K562 (cell line): Measurements from ENCODE around the gene TRNP1. TPM values are rescaled to one million over a fixed set of nuclear protein-coding genes. Genes with fewer than 3 reads are reported as not detected.

ENCODE experiments used
- CBX5 ChIP-seq: IDR thresholded peaks from 2 replicates; pipeline ENCODE4 v1.6.1; 2014; ENCODE audit warnings: low read depth, borderline replicate concordance
- GATAD2B ChIP-seq: fragments of 450-650 bp; IDR thresholded peaks from 2 replicates; pipeline ENCODE4 v1.6.1; 2017; ENCODE audit warnings: mild to moderate bottlenecking, borderline replicate concordance
- HDAC1 ChIP-seq, 2 experiments: fragments of 450-650 bp; IDR thresholded peaks; 2 replicates each; pipeline ENCODE4 v1.6.1; 2016 to 2017; ENCODE audit warnings: inconsistent platforms in 1 of 2, mild to moderate bottlenecking in 1 of 2, moderate library complexity in 1 of 2
- JUND ChIP-seq, 2 experiments: IDR thresholded peaks; 2 replicates in 1 of 2; 3 replicates in 1 of 2; pipeline ENCODE4 v1.6.1; 2011; ENCODE audit warnings: borderline replicate concordance in 2 of 2, low read depth in 2 of 2, low read length in 2 of 2, improper control_type of control experiment in 1 of 2, missing biosample characterization in 1 of 2, missing genetic modification characterization in 1 of 2, missing genetic modification reagents in 1 of 2
- NFE2L1 ChIP-seq: fragments of 450-650 bp; IDR thresholded peaks from 2 replicates; pipeline ENCODE4 v1.6.1; 2016; ENCODE audit warnings: missing genetic modification characterization, low read depth, mild to moderate bottlenecking, missing compliant biosample characterization, moderate library complexity, borderline replicate concordance
- NFIC ChIP-seq: fragments of 450-650 bp; IDR thresholded peaks from 2 replicates; pipeline ENCODE4 v1.6.1; 2017; ENCODE audit warnings: mild to moderate bottlenecking, inconsistent platforms
- SMAD1 ChIP-seq: fragments of 150-350 bp; IDR thresholded peaks from 2 replicates; pipeline ENCODE4 v1.6.1; 2014; ENCODE audit warnings: low read length, low read depth; ENCODE audit not compliant: partially characterized antibody
- SPI1 ChIP-seq: IDR thresholded peaks from 2 replicates; pipeline ENCODE4 v1.6.1; 2011; ENCODE audit warnings: low read depth, low read length, control low read depth, borderline replicate concordance
- STAG1 ChIP-seq: sonication (generic); formaldehyde crosslinking; IDR thresholded peaks from 2 replicates; pipeline ENCODE4 v1.5.0; 2020; ENCODE audit warnings: missing genetic modification reagents, borderline replicate concordance
- STAT5B ChIP-seq: fragments of 250-450 bp; sonication (Bioruptor Pico); IDR thresholded peaks from 2 replicates; pipeline ENCODE4 v1.8.0; 2021; ENCODE audit warnings: mild to moderate bottlenecking, inconsistent platforms
- TAF9B ChIP-seq: fragments of 450-650 bp; IDR thresholded peaks from 2 replicates; pipeline ENCODE4 v1.6.1; 2018; ENCODE audit warnings: mild to moderate bottlenecking; ENCODE audit not compliant: partially characterized antibody
- TCFL5 ChIP-seq: fragments of 250-450 bp; sonication (Bioruptor Pico); conservative IDR thresholded peaks from 2 replicates; pipeline ENCODE4 v1.6.1; 2021; ENCODE audit warnings: mild to moderate bottlenecking, moderate library complexity, matching md5 sums
- TEAD1 ChIP-seq, 2 experiments: fragments of 450-650 bp in 1 of 2; sonication (generic) in 1 of 2; formaldehyde crosslinking; IDR thresholded peaks; 2 replicates each; pipeline versions ENCODE4 v1.4.0 to v1.8.0; 2020 to 2022; ENCODE audit warnings: mild to moderate bottlenecking in 2 of 2, missing genetic modification reagents in 1 of 2
- ZNF311 ChIP-seq: fragments of 250-450 bp; sonication (Bioruptor Pico); IDR thresholded peaks from 2 replicates; pipeline ENCODE4 v1.4.0; 2020; ENCODE audit warnings: mild to moderate bottlenecking, moderate library complexity
- ZNF41 ChIP-seq: fragments of 250-450 bp; sonication (Bioruptor Pico); conservative IDR thresholded peaks from 2 replicates; pipeline ENCODE4 v1.4.0; 2020; ENCODE audit warnings: mild to moderate bottlenecking
- ZNF431 ChIP-seq: sonication (generic); formaldehyde crosslinking; IDR thresholded peaks from 2 replicates; pipeline ENCODE4 v1.8.0; 2022; ENCODE audit warnings: mild to moderate bottlenecking, missing genetic modification reagents
- polyA plus RNA-seq, 8 experiments: library from polyadenylated mRNA; depleted of rRNA in 4 of 8; stranded (reverse) in 5 of 8; unstranded in 3 of 8; fragments of >200 nt; fragmentation: Nextera tagmentation in 2 of 8; fragmentation: Illumina TruSeq in 1 of 8; extraction: Ambion mirVana in 2 of 8; extraction: Trizol in 1 of 8; gene quantifications; 2 replicates each; pipeline versions ENCODE4 v1.2.1 to v1.2.3, GENCODE V29; 2011 to 2014; ENCODE audit warnings: inconsistent platforms in 1 of 8, missing spikeins in 1 of 8
- total RNA-seq, 7 experiments: library from RNA; depleted of rRNA in 6 of 7; stranded (reverse); fragments of >200 nt in 6 of 7; fragmentation: Illumina TruSeq in 2 of 7; extraction: Trizol in 2 of 7; gene quantifications; 2 replicates each; pipeline versions ENCODE4 v1.2.1 to v1.2.3, GENCODE V29; 2011 to 2021; ENCODE audit warnings: low replicate concordance in 1 of 7
- TF ChIP-seq, protein P1 (sequence below): sonication (generic); formaldehyde crosslinking; IDR thresholded peaks from 2 replicates; pipeline ENCODE4 v1.8.1; 2022; ENCODE audit warnings: missing genetic modification reagents
- TF ChIP-seq, protein P2 (sequence below): fragments of 450-650 bp; conservative IDR thresholded peaks from 2 replicates; pipeline ENCODE4 v1.6.1; 2016; ENCODE audit warnings: missing genetic modification characterization, low read depth, mild to moderate bottlenecking, control low read depth, missing compliant biosample characterization
- TF ChIP-seq, protein P3 (sequence below): fragments of 450-650 bp; IDR thresholded peaks from 2 replicates; pipeline ENCODE4 v1.6.1; 2018; ENCODE audit not compliant: partially characterized antibody

The TRNP1 gene
- total and polyA plus RNA-seq, 9 of the 15 experiments (the other 6 are each of a cell fraction or from before 2014, with no cell fraction given): 0.03 to 1.3 (median 0.95) TPM

DNA sequence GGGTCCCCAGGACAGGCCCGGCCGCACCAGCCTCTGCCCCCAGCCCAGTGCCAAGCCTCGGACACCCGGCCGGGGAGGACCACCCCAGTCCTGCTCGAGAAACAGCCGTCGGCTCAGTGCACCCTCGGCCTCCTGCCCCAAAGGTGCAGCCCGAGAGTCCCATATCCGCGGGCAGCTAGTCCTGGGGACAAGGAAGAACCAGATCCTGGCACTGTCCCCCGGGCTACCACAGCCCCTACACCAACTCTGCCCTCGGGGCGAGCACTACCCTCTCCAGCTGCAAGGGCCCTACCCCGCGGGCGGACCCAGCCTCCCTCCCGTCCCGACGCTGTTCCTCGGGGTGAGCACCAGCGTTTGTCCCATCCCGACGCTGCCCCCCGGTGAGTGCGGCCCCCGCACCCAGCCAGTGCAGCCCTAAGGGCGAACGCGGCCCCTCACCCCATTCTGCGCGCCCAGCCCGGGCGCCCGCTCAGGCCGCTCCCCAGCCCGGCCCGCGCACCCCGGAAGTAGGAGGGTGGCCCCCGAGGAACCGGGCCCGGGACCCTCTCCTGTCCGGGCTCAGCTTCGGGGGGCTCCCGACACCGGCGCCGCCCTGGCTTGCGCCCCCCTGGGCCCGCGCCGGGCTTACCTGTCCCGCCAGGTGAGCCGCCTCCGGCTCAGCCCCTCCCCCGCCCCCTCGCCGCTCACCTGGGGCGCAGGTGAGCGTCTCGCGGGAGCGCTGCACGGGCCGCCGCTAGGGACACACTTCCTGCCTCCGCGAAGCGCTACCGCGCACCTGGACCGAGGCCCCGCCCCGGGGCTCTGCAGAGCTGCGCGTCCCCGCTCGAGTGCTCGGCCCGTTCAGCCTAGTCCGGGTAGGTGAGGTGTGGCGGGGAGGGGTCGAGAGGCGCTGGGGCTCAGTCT is 33.5 kb upstream of the TRNP1 start, which contains the start of gene KDF1 (continued):
- no peak for TF ChIP-seq ZNF431 (CRISPR knock-in tag)
- TF ChIP-seq CBX5: no peak
- no peak for TF ChIP-seq TAF9B
- no peak for TF ChIP-seq ZNF311 (CRISPR knock-in tag)
- no peak for TF ChIP-seq NFE2L1
- no peak for TF ChIP-seq HDAC1 (IDR thresholded peaks at IDR 0.05)
- TF ChIP-seq, protein P1, sequence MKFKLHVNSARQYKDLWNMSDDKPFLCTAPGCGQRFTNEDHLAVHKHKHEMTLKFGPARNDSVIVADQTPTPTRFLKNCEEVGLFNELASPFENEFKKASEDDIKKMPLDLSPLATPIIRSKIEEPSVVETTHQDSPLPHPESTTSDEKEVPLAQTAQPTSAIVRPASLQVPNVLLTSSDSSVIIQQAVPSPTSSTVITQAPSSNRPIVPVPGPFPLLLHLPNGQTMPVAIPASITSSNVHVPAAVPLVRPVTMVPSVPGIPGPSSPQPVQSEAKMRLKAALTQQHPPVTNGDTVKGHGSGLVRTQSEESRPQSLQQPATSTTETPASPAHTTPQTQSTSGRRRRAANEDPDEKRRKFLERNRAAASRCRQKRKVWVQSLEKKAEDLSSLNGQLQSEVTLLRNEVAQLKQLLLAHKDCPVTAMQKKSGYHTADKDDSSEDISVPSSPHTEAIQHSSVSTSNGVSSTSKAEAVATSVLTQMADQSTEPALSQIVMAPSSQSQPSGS (CRISPR knock-in tag): no peak
- TF ChIP-seq JUND (IDR thresholded peaks at IDR 0.05; ENCODE audit: borderline replicate concordance, low read depth, low read length): no peak
- TF ChIP-seq JUND (tag; IDR thresholded peaks at IDR 0.05; ENCODE audit: borderline replicate concordance, low read depth, low read length): no peak; the same call in 2 of the 3 replicates
- TF ChIP-seq GATAD2B: no peak; the same call in 1 of the 2 replicates
- TF ChIP-seq TEAD1 (CRISPR knock-in tag; IDR thresholded peaks at IDR 0.05): peak in 1 of 2 experiments; percentile 21; a peak in 1 of 4 replicates
- TF ChIP-seq SMAD1: no peak
- peak; percentile 13; the same call in 1 of the 2 replicates for TF ChIP-seq STAG1 (CRISPR knock-in tag)
- no peak for TF ChIP-seq ZNF41 (CRISPR knock-in tag)
- TF ChIP-seq, protein P2, sequence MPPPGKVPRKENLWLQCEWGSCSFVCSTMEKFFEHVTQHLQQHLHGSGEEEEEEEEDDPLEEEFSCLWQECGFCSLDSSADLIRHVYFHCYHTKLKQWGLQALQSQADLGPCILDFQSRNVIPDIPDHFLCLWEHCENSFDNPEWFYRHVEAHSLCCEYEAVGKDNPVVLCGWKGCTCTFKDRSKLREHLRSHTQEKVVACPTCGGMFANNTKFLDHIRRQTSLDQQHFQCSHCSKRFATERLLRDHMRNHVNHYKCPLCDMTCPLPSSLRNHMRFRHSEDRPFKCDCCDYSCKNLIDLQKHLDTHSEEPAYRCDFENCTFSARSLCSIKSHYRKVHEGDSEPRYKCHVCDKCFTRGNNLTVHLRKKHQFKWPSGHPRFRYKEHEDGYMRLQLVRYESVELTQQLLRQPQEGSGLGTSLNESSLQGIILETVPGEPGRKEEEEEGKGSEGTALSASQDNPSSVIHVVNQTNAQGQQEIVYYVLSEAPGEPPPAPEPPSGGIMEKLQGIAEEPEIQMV (tag): no peak
- no peak for TF ChIP-seq TCFL5 (CRISPR knock-in tag)
- TF ChIP-seq SPI1: no peak
- TF ChIP-seq, protein P3, sequence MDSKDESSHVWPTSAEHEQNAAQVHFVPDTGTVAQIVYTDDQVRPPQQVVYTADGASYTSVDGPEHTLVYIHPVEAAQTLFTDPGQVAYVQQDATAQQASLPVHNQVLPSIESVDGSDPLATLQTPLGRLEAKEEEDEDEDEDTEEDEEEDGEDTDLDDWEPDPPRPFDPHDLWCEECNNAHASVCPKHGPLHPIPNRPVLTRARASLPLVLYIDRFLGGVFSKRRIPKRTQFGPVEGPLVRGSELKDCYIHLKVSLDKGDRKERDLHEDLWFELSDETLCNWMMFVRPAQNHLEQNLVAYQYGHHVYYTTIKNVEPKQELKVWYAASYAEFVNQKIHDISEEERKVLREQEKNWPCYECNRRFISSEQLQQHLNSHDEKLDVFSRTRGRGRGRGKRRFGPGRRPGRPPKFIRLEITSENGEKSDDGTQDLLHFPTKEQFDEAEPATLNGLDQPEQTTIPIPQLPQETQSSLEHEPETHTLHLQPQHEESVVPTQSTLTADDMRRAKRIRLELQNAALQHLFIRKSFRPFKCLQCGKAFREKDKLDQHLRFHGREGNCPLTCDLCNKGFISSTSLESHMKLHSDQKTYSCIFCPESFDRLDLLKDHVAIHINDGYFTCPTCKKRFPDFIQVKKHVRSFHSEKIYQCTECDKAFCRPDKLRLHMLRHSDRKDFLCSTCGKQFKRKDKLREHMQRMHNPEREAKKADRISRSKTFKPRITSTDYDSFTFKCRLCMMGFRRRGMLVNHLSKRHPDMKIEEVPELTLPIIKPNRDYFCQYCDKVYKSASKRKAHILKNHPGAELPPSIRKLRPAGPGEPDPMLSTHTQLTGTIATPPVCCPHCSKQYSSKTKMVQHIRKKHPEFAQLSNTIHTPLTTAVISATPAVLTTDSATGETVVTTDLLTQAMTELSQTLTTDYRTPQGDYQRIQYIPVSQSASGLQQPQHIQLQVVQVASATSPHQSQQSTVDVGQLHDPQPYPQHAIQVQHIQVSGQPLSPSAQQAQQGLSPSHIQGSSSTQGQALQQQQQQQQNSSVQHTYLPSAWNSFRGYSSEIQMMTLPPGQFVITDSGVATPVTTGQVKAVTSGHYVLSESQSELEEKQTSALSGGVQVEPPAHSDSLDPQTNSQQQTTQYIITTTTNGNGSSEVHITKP: no peak
- TF ChIP-seq NFIC: no peak
- TF ChIP-seq STAT5B: no peak
